ENCODE data around the gene DAPL1.

The DAPL1 gene, protein sequence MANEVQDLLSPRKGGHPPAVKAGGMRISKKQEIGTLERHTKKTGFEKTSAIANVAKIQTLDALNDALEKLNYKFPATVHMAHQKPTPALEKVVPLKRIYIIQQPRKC

DNA sequence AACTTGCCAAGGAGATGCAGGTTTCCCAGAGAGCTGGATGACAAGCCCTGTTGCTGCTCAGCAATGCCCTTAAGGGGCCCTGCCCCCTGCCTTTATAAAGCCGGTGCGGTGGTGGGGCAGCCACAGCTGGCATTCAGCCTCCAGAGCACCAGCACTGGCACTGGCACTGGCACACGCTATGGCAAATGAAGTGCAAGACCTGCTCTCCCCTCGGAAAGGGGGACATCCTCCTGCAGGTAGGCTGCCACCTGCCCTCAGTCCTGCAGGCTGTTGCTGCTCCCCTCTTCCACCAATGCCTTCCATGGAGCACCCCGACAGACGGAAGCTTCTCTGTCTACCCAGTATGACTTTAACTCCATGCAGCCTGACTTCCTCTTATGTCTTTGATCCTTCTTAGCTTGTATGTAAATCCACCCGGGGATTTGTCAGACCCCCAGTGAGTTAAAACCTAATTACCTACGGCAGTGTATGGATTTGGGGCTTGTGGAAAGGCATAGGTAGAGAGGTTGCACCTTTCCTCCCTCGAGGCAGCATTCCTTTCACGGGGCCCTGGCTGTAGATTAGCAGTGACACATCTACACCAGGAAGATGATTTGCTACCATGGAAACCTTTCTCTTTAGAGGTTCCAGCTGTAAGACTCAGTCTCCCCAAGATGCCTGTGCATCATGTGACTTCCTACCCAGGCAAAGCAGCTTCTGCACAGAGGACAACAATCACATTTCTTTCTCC, at the start of gene DAPL1:
Gene DAPL1 (plus strand): TSS at position 123 of the 730 bp plus-strand sequence. CDS start 56 bp downstream, at position 179.
- no peak for DNase-seq

DNA sequence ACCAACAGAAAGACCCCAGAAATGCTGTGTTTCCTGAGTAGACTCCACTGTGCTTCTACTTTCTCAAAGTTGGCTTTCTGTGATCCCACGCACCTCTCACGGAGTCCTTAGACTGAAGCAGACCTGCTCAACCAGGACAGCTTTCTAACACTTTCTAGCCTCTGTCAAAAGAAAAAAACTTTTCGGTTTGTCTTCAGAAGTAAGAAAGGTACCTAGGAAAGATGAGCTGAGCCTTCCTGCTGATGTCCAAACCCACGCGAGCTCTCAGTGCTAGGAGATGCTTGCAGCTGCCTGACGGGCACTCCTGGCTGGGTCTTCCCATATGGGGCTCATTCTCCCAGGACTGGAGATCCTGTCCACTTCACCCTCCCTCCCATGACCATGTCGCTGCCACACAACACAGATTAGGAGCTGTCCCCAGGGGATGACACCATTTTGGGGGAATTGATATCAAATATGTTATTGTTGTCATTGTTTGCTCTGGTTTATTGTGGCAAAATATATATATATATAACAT, 49.2 kb upstream of the DAPL1 start:
- no peak for DNase-seq

DNA sequence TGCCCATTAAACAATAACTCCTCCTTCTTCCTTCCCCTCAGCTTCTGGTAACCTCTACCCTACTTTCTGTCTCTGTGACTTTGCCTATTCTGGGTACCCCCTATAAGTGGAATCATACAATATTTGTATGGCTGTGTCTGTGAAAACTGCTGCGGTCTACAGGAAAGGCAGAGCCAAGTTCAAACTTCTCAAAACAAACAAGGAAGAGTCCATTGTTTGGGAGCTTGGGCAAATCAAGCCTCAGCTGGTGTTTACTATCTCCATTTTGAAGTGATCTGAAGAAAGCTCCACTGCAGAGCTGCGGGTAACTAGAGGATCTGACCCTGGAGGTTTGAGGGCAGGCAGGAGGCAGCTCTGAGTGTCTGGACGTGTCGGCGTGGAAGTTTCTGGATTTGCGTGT, 48.6 kb upstream of the DAPL1 start:
- DNase-seq, result no peak

DNA sequence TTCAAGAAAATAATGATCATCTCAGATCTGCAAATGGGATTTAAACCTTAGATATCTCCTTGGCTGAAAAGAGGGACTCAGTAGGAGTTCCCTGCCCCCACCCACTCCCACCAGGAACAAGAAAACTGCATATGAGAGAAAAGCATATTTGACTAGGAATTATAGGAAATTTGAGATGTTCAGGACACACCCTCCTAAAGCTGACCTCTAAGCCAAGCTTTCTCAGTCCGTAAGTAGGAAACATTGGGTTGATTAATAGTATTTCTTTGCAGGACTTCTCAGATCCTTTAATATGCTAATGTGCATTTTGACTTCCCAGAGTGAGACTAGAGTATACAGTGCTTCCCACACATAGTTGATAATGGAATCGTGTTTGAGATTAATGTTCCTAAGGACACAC, 47.8 kb upstream of the DAPL1 start:
- DNase-seq, result no peak

DNA sequence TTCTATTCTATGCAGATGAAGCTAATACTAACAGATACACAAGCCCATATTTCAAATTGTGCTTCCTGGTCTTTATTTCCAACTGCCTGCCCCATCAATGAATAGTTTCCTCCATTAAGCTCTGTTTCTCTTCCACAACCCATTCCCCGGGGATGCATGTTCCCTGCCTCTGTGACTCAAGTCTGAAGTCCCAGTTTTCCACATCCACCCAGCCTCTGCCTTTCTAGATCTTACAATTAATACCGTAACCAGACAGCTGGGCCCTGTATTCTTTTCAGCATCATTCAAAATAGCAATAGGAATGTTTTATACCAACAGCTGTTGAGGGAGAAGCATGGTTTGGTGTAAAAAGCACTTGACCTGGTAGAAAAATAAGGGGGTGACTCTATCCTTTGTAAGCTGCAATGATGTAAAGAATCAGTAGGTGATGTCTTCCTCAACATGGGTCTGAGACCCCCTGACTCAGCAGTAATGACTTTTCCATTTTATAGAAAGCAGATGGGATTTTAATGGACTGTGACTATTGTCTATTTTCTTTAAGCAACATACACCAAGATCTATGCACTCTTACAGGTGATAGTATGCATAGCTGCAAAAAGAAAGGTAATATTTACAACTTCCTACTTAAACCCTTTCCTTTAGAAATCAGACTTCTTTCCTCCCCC, 46.1 kb upstream of the DAPL1 start:
- no peak for DNase-seq

DNA sequence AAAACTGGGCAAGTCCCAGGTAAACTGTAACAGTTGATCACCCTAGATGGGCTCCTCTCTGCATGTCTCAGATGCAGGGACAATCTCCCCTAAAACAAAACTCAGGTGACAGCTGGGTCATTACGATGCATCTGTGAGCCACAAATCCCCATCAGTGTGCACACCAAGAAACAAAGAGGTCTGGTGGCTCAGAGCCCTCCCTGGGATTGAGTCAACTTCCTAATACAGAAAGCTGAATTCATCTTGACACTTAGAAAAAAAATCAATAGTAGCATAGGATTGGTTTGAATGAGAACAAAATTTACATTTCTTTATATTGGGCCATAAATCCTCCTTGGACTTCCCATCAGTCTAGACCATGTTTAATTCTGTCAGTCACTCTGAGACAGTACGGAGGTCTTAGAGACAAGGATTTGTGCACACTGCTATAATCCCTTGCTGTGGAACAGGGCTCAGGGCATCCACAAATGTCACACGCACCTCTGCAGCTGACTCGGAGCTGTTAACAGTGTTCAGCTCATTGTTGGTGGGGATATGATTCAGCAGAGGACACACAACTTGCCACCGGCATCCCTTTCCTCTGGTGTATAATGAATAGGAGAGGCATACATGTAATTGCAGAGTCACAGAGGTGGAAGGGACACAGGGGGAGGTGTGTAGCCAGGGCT, 44.5 kb upstream of the DAPL1 start:
- DNase-seq, result no peak

DNA sequence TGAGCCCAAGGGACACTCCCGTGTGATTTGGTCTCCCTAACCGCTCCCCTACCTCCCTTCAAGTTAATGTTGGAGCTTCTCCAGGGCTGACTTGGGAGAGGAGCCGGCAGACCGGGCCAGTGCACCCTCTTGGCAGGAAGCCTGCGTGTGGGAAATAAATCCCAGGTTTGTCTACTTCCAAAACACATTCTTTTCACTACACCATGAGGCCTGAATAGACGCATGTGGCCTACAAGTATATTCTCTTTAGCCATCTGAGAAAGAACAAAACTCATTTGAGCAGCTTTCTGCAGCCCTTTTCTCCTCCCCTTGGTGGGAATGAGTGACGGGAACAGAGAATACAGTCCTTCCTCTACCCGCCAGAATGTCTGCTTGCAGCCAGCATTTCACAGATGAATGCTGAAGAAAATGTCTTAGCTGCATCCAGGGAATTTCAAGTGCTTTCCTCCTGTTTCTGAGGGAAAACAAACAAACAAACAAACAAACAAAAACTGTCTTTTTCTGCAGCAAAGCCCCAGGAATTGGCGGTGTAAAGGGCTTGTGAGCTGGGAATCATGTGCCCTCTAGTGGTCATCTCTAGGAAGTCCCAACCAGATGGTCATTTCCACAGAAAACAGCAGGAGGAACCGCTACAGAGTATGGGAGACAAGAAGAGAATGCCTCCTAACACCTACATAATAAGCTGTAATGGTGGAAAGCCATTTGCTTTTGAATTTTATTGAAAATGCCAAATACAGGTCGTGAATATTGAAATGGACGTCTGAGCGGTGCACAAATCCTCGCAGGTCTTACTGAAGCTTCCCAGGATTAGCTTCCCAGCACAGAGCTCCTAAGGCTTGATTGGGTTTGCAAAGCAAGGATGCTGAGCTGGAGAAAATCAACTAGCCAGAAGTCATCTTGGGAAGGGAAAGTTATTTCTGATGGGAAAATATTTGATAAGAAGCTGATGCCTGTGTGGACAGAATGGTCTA, 41.2 kb upstream of the DAPL1 start:
- DNase-seq, result no peak

DNA sequence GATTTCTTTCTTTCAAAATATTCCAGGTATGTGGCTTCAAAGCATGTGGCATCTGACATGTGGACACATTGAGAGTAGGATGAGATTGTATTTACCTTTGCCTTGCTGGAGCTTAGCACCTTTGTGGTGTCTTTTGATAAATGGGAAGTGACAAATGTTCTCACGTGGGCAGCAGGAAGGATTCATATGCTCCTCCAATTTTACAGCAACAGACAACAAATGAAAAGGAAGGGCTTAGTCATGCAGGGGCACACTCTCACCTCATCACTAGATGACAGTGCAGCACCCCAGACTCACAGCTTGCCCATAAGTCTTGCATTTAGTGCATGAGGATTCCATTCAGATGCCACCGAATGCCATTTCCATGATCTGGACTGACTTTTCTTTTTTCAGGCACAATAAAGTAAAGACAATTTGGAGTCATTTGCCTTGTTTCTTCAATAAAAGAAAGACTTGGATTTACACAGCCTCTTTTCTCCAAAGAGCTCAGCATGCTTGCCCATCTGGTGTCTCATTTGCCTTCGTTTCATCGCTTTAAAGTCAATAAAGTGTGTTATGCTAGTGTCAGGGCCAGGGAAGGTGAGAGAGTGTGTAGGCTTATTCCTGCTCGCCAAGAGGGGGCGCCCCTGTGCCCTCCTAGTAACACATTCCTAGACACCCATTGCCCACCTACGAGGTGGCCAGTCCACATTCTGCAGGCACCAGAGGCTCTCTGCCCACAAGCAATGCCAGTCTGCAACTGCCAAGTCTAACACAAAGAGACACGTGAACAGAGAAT, 39.6 kb upstream of the DAPL1 start:
- DNase-seq, result no peak

DNA sequence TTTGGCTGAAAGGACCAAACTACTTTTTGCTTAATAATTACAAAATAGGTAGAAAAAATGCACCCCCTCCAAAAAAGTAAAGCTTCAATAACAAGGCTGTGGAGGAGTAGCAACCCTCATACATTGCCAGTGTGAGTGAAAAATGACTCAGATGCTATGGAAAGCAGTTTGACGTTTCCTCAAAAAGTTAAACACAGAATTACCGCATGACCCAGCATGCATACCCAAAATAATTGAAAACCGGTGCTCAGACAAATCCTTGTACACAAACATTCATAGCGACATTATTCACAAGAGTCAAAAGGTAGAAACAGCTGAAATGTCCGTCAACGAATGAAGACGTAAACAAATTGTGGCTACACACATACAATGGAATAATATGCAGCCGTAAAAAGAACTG, 38.8 kb upstream of the DAPL1 start:
- no peak for DNase-seq

DNA sequence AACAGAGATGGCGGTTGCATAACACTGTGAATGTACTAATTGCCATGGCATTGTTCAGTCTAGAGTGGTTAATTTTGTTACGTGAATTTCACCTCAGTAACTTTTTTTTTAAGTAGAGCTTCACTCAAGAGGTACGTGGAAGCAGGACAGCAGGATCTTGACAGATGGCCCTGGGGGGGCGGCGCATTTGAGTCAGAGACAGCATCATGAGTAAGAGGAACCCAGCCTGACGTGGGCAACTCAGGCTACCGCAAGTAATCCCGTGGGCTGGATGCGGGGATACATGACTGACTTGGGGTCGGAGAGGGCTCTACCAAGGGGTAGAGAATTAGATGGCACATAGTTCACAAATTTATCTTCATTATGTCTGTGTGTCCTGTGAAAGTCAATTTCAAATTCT, 38.1 kb upstream of the DAPL1 start:
- no peak for DNase-seq

DNA sequence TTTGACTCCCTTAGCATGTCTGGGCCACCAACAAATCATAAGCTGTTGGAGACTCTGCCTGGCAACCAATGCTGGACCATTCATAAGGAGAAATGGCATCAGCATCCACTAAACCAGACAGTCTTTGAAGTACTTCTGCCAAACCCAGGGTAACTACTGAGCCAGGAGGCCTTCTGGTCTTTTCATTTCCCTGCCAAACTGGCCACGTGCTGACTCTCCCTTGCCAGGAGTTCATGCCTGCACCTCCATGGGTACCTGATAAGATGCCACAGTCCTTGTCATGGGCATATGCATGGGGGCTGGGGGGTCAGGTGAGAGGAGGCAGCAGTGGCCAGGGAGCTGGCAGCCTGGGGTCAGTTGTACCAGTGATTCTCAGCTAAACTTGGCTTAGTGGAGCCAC, 34.2 kb upstream of the DAPL1 start:
- DNase-seq, result no peak

DNA sequence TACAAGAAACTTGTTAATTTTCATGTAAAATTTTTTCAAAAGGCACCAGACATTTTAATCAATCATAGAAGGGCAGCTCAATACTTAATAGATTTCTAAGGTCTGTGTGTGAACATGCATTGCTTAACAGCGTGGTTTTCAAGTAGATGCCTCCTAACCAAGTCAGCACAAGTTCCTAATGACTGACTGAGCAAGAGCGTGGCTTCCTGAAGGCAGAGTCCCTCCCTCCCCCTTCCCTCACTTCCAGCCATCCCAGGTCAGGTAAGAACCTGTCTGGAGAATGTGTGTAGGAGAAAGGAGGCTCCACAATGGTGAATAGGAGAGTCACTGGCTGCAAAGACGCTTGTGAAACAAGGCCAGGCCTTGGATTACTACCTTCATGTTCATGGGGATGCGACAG, 33.5 kb upstream of the DAPL1 start:
- no peak for DNase-seq

DNA sequence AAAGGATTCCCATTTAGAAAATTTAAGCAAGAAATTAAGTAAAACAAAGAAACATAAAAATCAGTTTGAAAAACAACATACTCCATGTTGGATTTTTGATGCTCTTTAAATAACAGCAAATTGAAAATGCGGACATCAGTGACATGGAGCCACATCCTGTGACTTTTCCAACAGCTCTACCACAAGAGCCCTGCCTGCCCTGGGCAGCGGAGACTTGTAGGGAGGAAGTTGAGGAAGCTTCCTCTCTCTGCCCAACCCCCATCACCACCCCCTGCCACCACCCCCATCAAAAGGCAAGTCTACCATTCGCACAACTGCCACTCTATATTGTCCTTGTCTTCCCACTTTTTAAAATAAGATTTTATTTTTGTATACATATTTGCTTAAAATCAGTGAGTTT, 32.8 kb upstream of the DAPL1 start:
- no peak for DNase-seq

DNA sequence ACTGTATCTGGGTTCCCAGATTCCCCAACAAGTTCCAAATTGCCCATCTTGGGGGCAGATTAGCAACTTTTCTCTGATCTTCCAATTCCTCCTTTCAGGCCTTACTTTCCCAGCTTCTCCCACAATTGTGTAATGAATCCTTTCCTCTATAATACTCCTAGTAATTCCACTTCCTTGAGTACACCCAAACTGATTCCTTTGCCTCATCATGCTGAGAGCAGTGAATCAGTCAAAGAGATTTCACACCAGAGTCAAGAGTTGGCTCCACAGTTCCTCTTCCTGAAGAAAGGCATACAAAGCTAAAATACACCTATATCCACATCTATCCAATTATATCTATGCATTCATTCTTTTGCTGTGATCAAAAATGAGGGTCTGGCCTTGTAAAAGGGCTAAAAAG, 28.6 kb upstream of the DAPL1 start:
- DNase-seq, result no peak

DNA sequence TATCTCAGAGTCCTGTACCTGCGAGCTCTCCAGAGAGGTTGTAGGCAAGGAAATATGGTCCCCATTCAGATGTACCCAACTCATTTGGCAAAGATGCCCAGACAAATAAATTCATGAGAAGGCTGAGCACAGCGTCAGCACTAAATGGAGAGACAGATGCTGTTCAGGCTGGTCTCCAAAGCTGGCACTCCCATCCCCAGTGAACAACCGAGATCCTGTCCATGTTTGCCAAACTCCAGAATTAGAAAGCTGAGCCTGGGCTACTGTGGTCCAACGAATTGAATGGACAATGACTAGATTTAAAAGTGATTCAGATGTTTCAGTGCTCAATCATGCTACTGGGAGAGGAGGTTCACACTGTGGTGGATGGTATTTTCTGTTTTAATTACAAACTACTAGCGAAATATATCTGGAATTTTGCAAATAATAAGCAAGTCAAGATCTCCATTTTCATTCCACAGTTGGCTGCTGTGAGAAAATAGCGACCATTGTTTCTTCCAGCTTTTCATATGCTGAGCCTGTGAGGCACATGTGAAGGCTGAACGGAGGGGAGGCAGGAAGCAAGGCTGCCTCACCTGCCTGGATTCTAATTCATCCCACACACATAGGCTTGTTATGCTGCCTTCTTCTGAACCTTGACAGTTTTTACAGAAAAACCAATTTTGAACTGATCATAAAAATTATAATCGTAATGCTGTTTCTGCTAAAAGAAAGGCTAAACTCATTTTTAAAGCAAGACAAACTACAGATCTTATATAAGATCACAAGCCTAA, 22.6 kb upstream of the DAPL1 start:
- no peak for DNase-seq

DNA sequence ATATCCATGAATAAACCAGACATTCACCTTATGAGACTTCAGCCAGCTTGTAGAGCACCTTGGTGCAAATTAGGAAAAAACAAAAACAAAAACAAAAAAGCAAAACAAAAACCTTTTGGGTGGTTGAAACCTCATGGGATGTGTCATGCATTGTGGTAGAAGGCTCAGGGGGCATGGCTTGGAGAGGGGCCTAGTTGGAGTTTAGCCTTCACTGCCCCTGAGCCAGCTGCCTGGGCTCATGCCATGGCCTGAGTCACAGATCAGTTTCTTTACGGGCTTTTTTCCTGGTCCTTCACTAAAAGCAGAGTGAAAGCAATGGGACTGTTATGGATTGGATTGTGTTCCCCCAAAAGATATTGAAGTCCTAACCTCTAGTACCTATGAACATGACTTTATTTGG, 22.0 kb upstream of the DAPL1 start:
- no peak for DNase-seq

DNA sequence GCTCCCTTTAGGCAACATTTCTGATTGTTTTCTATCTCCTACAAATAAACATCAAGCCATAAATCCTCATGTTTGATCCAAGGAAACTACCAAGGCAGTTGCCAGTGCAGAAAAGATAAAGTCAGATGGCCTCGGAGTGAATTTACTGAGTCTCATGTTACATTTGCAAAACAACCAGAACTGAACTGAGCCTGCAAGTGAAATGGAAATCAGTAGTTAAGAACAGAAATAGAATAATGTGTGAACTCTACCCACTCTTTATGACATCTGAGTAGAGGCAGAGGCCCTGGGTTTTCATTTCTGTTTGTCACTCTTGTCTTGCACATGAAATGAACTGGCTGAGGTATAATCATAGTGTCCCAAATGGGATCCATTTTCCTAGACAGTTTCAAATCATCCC, 20.4 kb upstream of the DAPL1 start:
- no peak for DNase-seq

DNA sequence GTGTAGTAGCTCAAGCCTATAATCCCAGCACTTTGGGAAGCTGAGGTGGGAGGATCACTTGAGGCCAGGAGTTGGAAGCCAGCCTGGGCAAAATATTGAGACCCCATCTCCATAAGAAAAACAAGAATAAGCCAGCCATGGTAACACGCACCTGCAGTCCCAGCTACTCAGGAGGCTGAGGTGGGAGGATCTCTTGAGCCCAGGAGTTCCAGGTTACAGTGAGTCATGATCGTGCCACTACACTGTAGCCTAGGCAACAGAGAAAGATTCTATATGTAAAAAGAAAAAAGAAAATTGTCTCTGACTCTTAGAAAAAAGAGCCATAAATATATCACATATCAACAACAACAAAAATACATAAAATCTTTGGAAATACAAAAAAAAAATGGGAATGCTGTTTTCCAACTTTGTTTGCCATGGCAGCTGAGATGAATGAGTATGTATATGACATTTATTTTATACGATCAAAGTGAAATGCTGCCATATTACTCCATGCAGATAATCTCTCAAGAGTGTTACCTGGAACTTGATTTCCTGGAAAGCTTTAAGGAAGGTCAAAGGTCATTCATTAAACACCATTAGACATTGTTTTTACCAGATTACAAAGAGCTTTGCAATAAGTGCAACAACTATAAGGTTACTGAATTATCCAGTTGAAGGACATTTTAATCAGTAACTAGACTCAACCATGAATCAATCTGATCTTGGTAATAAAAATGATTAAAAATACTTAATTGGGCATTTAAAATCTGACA, 19.7 kb upstream of the DAPL1 start:
- no peak for DNase-seq

DNA sequence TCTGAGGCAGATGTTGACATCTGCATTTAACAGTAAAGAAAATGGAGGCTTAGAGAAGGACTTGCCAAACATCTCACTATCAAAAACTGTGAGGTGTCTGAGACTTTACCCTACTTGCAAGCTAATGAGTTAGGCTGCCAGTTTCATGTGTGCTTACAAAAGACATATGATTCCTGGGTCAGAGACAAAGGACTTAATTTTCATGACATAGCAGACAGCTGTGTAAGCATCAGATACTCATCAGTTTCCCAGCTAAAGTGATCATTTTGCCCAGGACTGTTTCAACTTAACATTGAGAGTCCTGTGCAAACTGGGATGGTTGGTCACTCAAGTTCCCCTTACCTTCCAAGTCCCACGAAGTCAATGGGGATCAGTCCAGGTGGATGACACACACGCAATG, 18.9 kb upstream of the DAPL1 start:
- DNase-seq, result no peak

DNA sequence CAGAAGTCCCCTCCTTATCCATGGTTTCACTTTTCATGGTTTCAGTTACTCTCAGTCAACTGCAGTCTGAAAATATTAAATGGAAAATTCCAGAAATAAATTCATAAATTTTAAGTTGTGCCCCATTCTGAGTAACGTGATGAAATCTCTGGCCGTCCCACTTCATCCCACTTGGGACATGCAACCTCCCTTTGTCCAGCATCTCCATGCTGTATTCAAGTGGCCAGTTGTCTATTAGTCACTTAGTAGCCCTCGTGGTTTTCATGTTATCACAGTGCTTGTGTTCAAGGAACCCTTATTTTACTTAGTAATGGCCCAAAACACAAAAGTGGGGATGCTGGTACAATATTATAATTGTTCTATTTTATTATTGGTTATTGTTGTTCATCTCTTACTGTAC, 18.0 kb upstream of the DAPL1 start:
- no peak for DNase-seq
